IPS-20b (cell line): ENCODE results near the gene OR10H3.

ENCODE experiments used
- H3K27ac ChIP-seq: one replicate; pipeline ENCODE4 v1.5.1; 2013; ENCODE audit warnings: low read length
- H3K27me3 ChIP-seq: 2 replicates; pipeline ENCODE4 v1.6.1; 2013; ENCODE audit warnings: mild to moderate bottlenecking, low read length, inconsistent platforms; ENCODE audit not compliant: insufficient read depth
- H3K36me3 ChIP-seq: 2 replicates; pipeline ENCODE4 v1.6.1; 2013; ENCODE audit warnings: low read depth, mild to moderate bottlenecking, inconsistent platforms, low read length, moderate library complexity; ENCODE audit not compliant: insufficient read depth
- H3K4me1 ChIP-seq: 2 replicates; pipeline ENCODE4 v1.6.1; 2013; ENCODE audit warnings: mild to moderate bottlenecking, control low read depth, inconsistent platforms, low read length, moderate library complexity; ENCODE audit not compliant: insufficient read depth
- H3K4me3 ChIP-seq: 2 replicates; pipeline ENCODE4 v1.5.1; 2013; ENCODE audit warnings: mild to moderate bottlenecking, low read length, inconsistent platforms
- H3K9ac ChIP-seq: 2 replicates; pipeline ENCODE4 v1.6.1; 2013; ENCODE audit warnings: low read depth, mild to moderate bottlenecking, inconsistent platforms, low read length, moderate library complexity
- H3K9me3 ChIP-seq: 2 replicates; pipeline ENCODE4 v1.6.1; 2013; ENCODE audit warnings: mild to moderate bottlenecking, low read depth, low read length, inconsistent platforms; ENCODE audit not compliant: insufficient read depth

OR10H3 gene, protein sequence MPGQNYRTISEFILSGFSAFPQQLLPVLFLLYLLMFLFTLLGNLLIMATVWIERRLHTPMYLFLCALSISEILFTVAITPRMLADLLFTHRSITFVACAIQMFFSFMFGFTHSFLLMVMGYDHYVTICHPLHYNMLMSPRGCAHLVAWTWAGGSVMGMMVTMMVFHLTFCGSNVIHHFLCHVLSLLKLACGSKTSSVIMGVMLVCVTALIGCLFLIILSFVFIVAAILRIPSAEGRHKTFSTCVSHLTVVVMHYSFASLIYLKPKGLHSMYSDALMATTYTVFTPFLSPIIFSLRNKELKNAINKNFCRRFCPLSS

GRCh38 chr19:15737722-15738121 lies at the start of gene OR10H3:
TSS of gene OR10H3 (plus strand) at chr19:15737985. CDS start at chr19:15741393, 3,408 bp downstream.
- Histone ChIP-seq H3K4me3 (no peak within 1 kb of the TSS), H3K27me3 (no peaks in the 10 kb centered on the region), H3K36me3 (no peaks in the 10 kb centered on the region), H3K9ac (no peak within 1 kb of the TSS), H3K27ac (no peak within 1 kb of the TSS), H3K4me1 (no peaks in the 10 kb centered on the region), H3K9me3 (peaks cover 91% of the 10 kb centered on the region)

DNA sequence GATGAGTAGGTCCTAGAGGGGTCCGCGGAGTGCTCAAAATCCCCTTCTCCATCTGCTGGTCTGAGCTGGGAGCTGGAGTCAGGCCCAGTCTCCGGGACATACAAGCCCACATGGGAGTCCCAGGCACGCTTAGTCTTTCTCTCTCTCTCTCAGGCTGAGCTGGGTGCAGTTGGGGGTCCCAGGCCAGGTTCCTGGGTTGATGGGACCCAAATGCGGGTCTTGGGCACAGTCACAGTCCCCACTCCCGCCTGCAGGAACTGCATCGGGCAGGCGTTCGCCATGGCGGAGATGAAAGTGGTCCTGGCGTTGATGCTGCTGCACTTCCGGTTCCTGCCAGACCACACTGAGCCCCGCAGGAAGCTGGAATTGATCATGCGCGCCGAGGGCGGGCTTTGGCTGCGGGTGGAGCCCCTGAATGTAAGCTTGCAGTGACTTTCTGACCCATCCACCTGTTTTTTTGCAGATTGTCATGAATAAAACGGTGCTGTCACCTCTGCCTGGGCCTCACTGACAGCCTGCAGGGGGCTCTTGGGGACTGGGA lies 41.1 kb upstream of the OR10H3 start:
- H3K9ac ChIP-seq, result no peak overlapping the region
- no peaks in the 10 kb centered on the region for H3K36me3 ChIP-seq
- H3K27ac ChIP-seq, result no peak overlapping the region
- no peaks in the 10 kb centered on the region for H3K27me3 ChIP-seq
- H3K4me1 ChIP-seq, result no peaks in the 10 kb centered on the region
- H3K9me3 ChIP-seq, result peaks cover 68% of the 10 kb centered on the region
- H3K4me3 ChIP-seq, result no peak overlapping the region

- Histone ChIP-seq H3K4me3 (no peak overlapping the region), H3K36me3 (no peaks in the 10 kb centered on the region), H3K9ac (no peak overlapping the region), H3K4me1 (no peaks in the 10 kb centered on the region), H3K27ac (no peak overlapping the region), H3K9me3 (peaks cover 76% of the 10 kb centered on the region), H3K27me3 (no peaks in the 10 kb centered on the region)
Measured at GRCh38 chr19:15701757-15702533, 35.8 kb upstream of the OR10H3 start.

DNA sequence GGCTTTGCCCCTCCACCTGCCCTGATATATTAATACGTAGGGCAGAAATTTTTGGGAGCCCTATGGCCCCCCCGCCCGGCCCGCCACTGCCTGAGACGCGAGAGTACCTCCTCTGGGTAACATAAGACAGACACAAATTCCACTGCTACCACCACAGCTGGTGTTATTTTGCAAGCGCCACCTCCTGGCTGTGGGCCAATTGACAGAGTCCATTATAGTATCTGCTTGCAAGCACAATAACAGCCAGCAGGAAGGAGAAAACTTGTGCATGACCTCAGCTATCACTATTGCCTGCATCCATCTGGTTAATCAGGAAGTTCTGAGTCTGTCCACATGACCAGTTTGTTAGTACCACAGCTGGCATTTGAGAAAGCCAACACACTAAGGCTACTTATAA lies 35.3 kb upstream of the OR10H3 start:
- Histone ChIP-seq H3K4me3 (no peak overlapping the region), H3K27me3 (no peaks in the 10 kb centered on the region), H3K4me1 (no peaks in the 10 kb centered on the region), H3K9me3 (peaks cover 70% of the 10 kb centered on the region), H3K27ac (no peak overlapping the region), H3K9ac (no peak overlapping the region), H3K36me3 (no peaks in the 10 kb centered on the region)

- Histone ChIP-seq H3K27ac (no peak overlapping the region), H3K4me3 (no peak overlapping the region), H3K9me3 (peaks cover 87% of the 10 kb centered on the region), H3K4me1 (no peaks in the 10 kb centered on the region), H3K36me3 (no peaks in the 10 kb centered on the region), H3K9ac (no peak overlapping the region), H3K27me3 (no peaks in the 10 kb centered on the region)
Measured at GRCh38 chr19:15714638-15715037, 23.1 kb upstream of the OR10H3 start.

GRCh38 chr19:15715642-15716041 lies 22.1 kb upstream of the OR10H3 start:
- H3K4me1 ChIP-seq, result no peaks in the 10 kb centered on the region
- H3K9ac ChIP-seq, result no peak overlapping the region
- H3K4me3 ChIP-seq, result no peak overlapping the region
- no peaks in the 10 kb centered on the region for H3K36me3 ChIP-seq
- peaks cover 87% of the 10 kb centered on the region for H3K9me3 ChIP-seq
- no peak overlapping the region for H3K27ac ChIP-seq
- H3K27me3 ChIP-seq, result no peaks in the 10 kb centered on the region

GRCh38 chr19:15717809-15718208 lies 20.0 kb upstream of the OR10H3 start:
- Histone ChIP-seq H3K4me3 (no peak overlapping the region), H3K9me3 (peaks cover 88% of the 10 kb centered on the region), H3K27me3 (no peaks in the 10 kb centered on the region), H3K4me1 (no peaks in the 10 kb centered on the region), H3K27ac (no peak overlapping the region), H3K36me3 (no peaks in the 10 kb centered on the region), H3K9ac (no peak overlapping the region)

GRCh38 chr19:15721268-15721667 lies 16.5 kb upstream of the OR10H3 start:
- H3K9ac ChIP-seq, result no peak overlapping the region
- peaks cover 90% of the 10 kb centered on the region for H3K9me3 ChIP-seq
- no peak overlapping the region for H3K27ac ChIP-seq
- H3K27me3 ChIP-seq, result no peaks in the 10 kb centered on the region
- no peak overlapping the region for H3K4me3 ChIP-seq
- H3K36me3 ChIP-seq, result no peaks in the 10 kb centered on the region
- no peaks in the 10 kb centered on the region for H3K4me1 ChIP-seq

DNA sequence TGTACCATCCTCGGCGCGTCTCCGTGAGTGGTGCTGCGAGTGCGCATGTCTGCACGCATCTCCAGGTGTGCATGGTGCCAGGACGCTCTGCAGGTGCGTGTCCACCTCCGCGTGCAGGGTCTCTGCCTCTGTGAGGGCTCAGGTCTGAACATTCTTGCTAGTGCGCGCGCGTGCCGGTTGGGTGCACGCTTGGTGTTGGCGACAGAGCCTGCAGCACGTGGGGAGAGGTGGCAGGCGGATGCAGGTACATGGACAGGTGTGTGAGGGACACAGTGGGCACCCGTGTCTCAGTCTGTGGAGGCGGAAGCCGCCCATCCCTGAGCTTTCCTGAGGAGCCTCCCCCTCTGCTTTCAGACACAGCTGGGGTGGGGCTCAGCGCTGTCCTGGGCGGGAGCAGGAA lies 14.8 kb upstream of the OR10H3 start:
- Histone ChIP-seq H3K4me1 (no peaks in the 10 kb centered on the region), H3K9ac (no peak overlapping the region), H3K27me3 (no peaks in the 10 kb centered on the region)

GRCh38 chr19:15727724-15728123 lies 10.1 kb upstream of the OR10H3 start, which contains the start of gene OR10H2:
TSS of gene OR10H2 (plus strand) at chr19:15728024. CDS start at chr19:15728044, 20 bp downstream.
- Histone ChIP-seq H3K36me3 (no peaks in the 10 kb centered on the region), H3K27ac (no peak within 1 kb of the TSS), H3K27me3 (no peaks in the 10 kb centered on the region), H3K4me3 (no peak within 1 kb of the TSS), H3K9me3 (peaks cover 83% of the 10 kb centered on the region), H3K4me1 (no peaks in the 10 kb centered on the region), H3K9ac (no peak within 1 kb of the TSS)

More for the DNA sequence above, 14.8 kb upstream of the OR10H3 start:
- H3K27ac ChIP-seq, result no peak overlapping the region
- H3K4me3 ChIP-seq, result no peak overlapping the region
- no peaks in the 10 kb centered on the region for H3K36me3 ChIP-seq
- H3K9me3 ChIP-seq, result peaks cover 86% of the 10 kb centered on the region

DNA sequence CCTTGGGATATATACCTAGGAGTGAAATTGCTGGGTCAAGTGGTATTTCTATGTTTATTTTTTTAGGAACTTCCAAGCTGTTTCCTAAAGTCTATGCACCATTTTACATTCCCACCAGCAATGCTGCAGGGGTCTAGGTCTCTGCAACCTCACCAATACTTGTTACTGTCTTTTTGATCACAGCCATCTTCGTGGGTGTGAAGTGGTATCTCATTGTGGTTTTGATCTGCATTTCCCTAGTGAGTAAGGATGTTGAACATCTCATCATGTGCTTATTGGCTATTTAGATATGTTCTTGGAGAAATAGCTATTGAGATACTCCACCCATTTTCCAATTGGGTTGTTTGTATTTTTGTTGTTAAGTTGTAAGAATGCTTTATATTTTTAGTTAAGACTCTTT lies 7.2 kb upstream of the OR10H3 start:
- H3K9ac ChIP-seq, result no peak overlapping the region
- no peaks in the 10 kb centered on the region for H3K36me3 ChIP-seq
- no peak overlapping the region for H3K4me3 ChIP-seq
- no peak overlapping the region for H3K27ac ChIP-seq
- peaks cover 93% of the 10 kb centered on the region for H3K9me3 ChIP-seq
- H3K27me3 ChIP-seq, result no peaks in the 10 kb centered on the region
- H3K4me1 ChIP-seq, result no peaks in the 10 kb centered on the region

DNA sequence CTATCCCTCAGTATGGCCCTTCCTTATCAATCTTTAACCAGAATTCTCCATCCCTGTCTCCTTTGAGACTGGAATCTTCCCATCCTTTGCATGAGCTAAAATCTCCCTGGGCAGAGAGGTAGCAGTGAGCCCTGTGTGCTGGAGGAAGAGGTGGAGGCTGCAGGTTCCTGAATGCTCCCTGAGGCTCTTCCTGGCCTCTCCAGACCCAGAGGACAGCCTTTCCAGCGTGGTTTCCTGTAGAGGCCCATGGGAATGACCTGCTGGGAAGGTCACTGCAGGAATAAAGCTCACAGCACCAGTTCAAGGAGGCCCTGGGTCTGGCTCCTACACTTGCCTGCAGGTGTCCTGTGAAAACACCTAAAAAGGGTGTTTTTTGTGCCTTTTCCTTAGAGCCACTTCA lies 5.4 kb upstream of the OR10H3 start:
- Histone ChIP-seq H3K4me3 (no peak overlapping the region), H3K4me1 (no peaks in the 10 kb centered on the region), H3K27ac (no peak overlapping the region), H3K27me3 (no peaks in the 10 kb centered on the region), H3K9ac (no peak overlapping the region), H3K36me3 (no peaks in the 10 kb centered on the region), H3K9me3 (peaks cover 93% of the 10 kb centered on the region)
